Measurements from ENCODE around the gene KCNK4. TPM values are rescaled to one million over a fixed set of nuclear protein-coding genes. Genes with fewer than 3 reads are reported as not detected.

The KCNK4 gene
- total and polyA plus RNA-seq, 2 of the 13 experiments (the other 11 are each of a cell fraction or from before 2014, with no cell fraction given): not detected

DNA sequence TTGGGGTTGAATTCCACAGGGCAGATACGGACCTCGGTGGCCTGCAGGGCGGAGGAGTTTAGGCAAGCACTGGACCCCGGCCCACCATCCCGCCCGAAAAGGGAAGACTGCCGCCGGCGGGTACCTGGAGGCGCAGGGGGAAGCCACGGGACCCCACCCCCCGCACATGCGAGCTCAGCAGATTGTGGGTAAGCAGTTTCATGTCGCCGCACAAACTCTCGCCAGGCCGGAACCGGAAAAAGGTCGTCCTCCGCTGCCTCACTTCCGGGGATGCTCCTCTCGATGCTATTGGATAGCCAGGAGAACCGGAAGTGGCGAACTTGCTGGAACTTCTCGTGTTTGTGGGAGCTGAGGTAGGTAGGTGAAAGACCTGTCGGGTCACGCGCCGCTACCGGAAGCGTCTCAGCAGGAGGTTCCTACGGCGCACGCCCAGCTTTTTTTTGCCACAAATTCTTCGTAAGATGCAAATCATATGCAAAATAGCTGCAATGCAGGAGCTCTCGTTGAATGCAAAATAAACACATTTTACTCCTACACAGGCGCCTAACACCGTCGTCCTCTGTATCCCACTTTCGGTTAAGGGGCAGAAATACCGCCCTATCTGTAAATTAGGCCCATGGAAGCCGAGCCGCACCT lies 26.3 kb downstream of the KCNK4 start, which contains the start of gene TRMT112 (continued):
- TF ChIP-seq MAFG (CRISPR knock-in tag; IDR thresholded peaks at IDR 0.05): 0 out of 2 replicates have a peak, but pooled peaks have one; percentile 45
- TF ChIP-seq AHR (CRISPR knock-in tag; IDR thresholded peaks at IDR 0.05): no peak
- TF ChIP-seq, protein P1, sequence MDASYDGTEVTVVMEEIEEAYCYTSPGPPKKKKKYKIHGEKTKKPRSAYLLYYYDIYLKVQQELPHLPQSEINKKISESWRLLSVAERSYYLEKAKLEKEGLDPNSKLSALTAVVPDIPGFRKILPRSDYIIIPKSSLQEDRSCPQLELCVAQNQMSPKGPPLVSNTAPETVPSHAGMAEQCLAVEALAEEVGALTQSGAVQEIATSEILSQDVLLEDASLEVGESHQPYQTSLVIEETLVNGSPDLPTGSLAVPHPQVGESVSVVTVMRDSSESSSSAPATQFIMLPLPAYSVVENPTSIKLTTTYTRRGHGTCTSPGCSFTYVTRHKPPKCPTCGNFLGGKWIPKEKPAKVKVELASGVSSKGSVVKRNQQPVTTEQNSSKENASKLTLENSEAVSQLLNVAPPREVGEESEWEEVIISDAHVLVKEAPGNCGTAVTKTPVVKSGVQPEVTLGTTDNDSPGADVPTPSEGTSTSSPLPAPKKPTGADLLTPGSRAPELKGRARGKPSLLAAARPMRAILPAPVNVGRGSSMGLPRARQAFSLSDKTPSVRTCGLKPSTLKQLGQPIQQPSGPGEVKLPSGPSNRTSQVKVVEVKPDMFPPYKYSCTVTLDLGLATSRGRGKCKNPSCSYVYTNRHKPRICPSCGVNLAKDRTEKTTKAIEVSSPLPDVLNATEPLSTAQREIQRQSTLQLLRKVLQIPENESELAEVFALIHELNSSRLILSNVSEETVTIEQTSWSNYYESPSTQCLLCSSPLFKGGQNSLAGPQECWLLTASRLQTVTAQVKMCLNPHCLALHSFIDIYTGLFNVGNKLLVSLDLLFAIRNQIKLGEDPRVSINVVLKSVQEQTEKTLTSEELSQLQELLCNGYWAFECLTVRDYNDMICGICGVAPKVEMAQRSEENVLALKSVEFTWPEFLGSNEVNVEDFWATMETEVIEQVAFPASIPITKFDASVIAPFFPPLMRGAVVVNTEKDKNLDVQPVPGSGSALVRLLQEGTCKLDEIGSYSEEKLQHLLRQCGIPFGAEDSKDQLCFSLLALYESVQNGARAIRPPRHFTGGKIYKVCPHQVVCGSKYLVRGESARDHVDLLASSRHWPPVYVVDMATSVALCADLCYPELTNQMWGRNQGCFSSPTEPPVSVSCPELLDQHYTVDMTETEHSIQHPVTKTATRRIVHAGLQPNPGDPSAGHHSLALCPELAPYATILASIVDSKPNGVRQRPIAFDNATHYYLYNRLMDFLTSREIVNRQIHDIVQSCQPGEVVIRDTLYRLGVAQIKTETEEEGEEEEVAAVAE (CRISPR knock-in tag; IDR thresholded peaks at IDR 0.05; ENCODE audit: borderline replicate concordance): no peak
- TF ChIP-seq, protein P2, sequence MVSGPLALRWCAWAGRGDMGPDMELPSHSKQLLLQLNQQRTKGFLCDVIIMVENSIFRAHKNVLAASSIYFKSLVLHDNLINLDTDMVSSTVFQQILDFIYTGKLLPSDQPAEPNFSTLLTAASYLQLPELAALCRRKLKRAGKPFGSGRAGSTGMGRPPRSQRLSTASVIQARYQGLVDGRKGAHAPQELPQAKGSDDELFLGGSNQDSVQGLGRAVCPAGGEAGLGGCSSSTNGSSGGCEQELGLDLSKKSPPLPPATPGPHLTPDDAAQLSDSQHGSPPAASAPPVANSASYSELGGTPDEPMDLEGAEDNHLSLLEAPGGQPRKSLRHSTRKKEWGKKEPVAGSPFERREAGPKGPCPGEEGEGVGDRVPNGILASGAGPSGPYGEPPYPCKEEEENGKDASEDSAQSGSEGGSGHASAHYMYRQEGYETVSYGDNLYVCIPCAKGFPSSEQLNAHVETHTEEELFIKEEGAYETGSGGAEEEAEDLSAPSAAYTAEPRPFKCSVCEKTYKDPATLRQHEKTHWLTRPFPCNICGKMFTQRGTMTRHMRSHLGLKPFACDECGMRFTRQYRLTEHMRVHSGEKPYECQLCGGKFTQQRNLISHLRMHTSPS (CRISPR knock-in tag; IDR thresholded peaks at IDR 0.05; ENCODE audit: low read depth): no peak
- TF ChIP-seq, protein P3, sequence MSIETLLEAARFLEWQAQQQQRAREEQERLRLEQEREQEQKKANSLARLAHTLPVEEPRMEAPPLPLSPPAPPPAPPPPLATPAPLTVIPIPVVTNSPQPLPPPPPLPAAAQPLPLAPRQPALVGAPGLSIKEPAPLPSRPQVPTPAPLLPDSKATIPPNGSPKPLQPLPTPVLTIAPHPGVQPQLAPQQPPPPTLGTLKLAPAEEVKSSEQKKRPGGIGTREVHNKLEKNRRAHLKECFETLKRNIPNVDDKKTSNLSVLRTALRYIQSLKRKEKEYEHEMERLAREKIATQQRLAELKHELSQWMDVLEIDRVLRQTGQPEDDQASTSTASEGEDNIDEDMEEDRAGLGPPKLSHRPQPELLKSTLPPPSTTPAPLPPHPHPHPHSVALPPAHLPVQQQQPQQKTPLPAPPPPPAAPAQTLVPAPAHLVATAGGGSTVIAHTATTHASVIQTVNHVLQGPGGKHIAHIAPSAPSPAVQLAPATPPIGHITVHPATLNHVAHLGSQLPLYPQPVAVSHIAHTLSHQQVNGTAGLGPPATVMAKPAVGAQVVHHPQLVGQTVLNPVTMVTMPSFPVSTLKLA (IDR thresholded peaks at IDR 0.05): peak; percentile 64
- no peak for TF ChIP-seq HOXA7 (CRISPR knock-in tag; IDR thresholded peaks at IDR 0.05)
- TF ChIP-seq ZNF768 (CRISPR knock-in tag; IDR thresholded peaks at IDR 0.05): peak; percentile 52; the same call in 1 of the 2 replicates
- no peak for TF ChIP-seq ZFP62 (CRISPR knock-in tag; IDR thresholded peaks at IDR 0.05)
- peak; percentile 43; the same call in 1 of the 2 replicates for TF ChIP-seq PITX1 (CRISPR knock-in tag; IDR thresholded peaks at IDR 0.05)
- TF ChIP-seq, protein P4, sequence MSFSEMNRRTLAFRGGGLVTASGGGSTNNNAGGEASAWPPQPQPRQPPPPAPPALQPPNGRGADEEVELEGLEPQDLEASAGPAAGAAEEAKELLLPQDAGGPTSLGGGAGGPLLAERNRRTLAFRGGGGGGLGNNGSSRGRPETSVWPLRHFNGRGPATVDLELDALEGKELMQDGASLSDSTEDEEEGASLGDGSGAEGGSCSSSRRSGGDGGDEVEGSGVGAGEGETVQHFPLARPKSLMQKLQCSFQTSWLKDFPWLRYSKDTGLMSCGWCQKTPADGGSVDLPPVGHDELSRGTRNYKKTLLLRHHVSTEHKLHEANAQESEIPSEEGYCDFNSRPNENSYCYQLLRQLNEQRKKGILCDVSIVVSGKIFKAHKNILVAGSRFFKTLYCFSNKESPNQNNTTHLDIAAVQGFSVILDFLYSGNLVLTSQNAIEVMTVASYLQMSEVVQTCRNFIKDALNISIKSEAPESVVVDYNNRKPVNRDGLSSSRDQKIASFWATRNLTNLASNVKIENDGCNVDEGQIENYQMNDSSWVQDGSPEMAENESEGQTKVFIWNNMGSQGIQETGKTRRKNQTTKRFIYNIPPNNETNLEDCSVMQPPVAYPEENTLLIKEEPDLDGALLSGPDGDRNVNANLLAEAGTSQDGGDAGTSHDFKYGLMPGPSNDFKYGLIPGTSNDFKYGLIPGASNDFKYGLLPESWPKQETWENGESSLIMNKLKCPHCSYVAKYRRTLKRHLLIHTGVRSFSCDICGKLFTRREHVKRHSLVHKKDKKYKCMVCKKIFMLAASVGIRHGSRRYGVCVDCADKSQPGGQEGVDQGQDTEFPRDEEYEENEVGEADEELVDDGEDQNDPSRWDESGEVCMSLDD (CRISPR knock-in tag; IDR thresholded peaks at IDR 0.05; ENCODE audit: borderline replicate concordance): no peak
- TF ChIP-seq, protein P5, sequence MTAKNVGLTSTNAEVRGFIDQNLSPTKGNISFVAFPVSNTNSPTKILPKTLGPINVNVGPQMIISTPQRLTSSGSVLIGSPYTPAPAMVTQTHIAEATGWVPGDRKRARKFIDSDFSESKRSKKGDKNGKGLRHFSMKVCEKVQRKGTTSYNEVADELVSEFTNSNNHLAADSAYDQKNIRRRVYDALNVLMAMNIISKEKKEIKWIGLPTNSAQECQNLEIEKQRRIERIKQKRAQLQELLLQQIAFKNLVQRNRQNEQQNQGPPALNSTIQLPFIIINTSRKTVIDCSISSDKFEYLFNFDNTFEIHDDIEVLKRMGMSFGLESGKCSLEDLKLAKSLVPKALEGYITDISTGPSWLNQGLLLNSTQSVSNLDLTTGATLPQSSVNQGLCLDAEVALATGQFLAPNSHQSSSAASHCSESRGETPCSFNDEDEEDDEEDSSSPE (CRISPR knock-in tag; IDR thresholded peaks at IDR 0.05): peak; percentile 38
- TF ChIP-seq MXD4 (CRISPR knock-in tag; IDR thresholded peaks at IDR 0.05): no peak; the same call in none of the 2 replicates
- peak; percentile 84 for TF ChIP-seq HOXA3 (CRISPR knock-in tag; IDR thresholded peaks at IDR 0.05)
- TF ChIP-seq RARA (CRISPR knock-in tag; IDR thresholded peaks at IDR 0.05): no peak
- no peak for TF ChIP-seq MTF2 (CRISPR knock-in tag; IDR thresholded peaks at IDR 0.05; ENCODE audit: borderline replicate concordance)
- no peak; the same call in 1 of the 2 replicates for TF ChIP-seq ZNF83 (CRISPR knock-in tag; IDR thresholded peaks at IDR 0.05; ENCODE audit: borderline replicate concordance)
- TF ChIP-seq, protein P6, sequence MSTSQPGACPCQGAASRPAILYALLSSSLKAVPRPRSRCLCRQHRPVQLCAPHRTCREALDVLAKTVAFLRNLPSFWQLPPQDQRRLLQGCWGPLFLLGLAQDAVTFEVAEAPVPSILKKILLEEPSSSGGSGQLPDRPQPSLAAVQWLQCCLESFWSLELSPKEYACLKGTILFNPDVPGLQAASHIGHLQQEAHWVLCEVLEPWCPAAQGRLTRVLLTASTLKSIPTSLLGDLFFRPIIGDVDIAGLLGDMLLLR (CRISPR knock-in tag; IDR thresholded peaks at IDR 0.05): peak; percentile 77

Data from HepG2 (cell line).